ENCODE measurements around the gene FBXO10. TPM values are rescaled to one million over a fixed set of nuclear protein-coding genes. Genes with fewer than 3 reads are reported as not detected.

FBXO10 gene
- total RNA-seq, 2 experiments from 2014 or later, result 9.4 to 13.2 TPM

DNA sequence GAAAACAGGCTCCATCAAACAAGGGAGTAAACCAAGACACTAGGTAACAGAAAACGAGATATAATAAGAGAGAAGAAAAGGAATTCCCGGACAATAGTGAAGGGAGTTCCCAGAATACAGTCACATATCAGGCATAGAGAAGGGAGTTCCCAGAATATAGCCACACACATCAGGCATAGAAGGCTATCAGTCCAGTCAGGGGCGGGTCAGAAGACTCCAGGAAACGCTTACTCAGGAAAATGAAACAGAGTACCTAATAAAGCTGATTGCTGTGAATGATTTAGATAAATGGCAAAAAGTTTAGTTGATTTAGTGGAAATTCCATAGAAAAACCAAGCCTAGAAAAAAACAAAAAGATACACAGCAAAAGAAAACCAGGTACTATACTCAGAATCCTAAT is 11.3 kb upstream of the FBXO10 start:
- no peak for DNase-seq (ENCODE audit: low spot score)
- Histone ChIP-seq H4K20me1 (ENCODE audit: insufficient read depth, low read length) (peaks cover 26% of the 10 kb centered on the region), H3K4me1 (ENCODE audit: insufficient read depth, low read length, poor library complexity, severe bottlenecking) (peaks cover 30% of the 10 kb centered on the region), H3K36me3 (ENCODE audit: insufficient read depth, low read length) (peaks cover 86% of the 10 kb centered on the region), H3K9me3 (ENCODE audit: low read length) (no peaks in the 10 kb centered on the region), H3K27ac (ENCODE audit: low read depth, low read length, poor library complexity, severe bottlenecking) (no peak overlapping the region), H3K4me2 (ENCODE audit: low read length) (no peak overlapping the region), H3K9me2 (ENCODE audit: insufficient read depth, low read length) (no peaks in the 10 kb centered on the region), H3K79me2 (ENCODE audit: insufficient read depth, low read depth, low read length) (peaks cover 65% of the 10 kb centered on the region), H3K4me3 (ENCODE audit: low read depth, low read length, poor library complexity, severe bottlenecking) (no peak overlapping the region), H2AFZ (ENCODE audit: low read length) (no peak overlapping the region)
- ChIA-PET POLR2A (no interaction called here), CTCF (ENCODE audit: unreplicated experiment) (no interaction called here)
- intact Hi-C loops (cut with micrococcal nuclease; ENCODE audit: unreplicated experiment), result no loop called here
- BruUV-seq (replicated peaks), result no TSS peak
- TF ChIP-seq EZH2phosphoT487 (IDR thresholded peaks at IDR 0.05; ENCODE audit: borderline replicate concordance, low read depth, low read length), result no peak
- TF ChIP-seq, protein P1, sequence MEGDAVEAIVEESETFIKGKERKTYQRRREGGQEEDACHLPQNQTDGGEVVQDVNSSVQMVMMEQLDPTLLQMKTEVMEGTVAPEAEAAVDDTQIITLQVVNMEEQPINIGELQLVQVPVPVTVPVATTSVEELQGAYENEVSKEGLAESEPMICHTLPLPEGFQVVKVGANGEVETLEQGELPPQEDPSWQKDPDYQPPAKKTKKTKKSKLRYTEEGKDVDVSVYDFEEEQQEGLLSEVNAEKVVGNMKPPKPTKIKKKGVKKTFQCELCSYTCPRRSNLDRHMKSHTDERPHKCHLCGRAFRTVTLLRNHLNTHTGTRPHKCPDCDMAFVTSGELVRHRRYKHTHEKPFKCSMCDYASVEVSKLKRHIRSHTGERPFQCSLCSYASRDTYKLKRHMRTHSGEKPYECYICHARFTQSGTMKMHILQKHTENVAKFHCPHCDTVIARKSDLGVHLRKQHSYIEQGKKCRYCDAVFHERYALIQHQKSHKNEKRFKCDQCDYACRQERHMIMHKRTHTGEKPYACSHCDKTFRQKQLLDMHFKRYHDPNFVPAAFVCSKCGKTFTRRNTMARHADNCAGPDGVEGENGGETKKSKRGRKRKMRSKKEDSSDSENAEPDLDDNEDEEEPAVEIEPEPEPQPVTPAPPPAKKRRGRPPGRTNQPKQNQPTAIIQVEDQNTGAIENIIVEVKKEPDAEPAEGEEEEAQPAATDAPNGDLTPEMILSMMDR (conservative IDR thresholded peaks at IDR 0.05; ENCODE audit: low read length), result no peak

DNA sequence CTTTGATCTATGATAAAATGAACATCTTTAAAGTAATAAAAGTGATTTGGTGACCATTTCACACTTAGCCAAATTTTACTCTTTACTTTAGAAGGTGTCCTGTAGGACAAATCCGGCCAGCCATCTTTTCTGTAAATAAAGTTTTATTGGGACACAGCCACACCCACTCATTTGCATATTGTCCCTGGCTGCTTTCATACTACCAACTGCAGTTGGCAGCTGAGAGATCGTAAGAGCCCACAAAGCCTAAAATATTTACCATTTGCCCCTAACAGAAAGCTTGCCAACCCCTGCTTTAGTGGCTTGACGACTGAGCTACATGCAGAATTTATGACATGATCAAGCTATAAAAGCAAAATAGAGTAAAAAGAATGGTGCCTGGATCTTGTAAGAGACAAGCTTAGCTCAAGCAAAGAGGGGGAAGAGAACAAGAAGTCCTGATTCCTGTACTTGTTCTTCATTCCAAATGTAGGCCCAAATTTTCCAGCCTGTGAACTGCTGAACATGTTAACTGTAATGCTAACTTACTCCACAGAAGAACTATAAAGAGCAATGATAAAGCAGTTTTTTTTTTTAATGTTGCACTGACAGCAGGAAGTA is 7.4 kb upstream of the FBXO10 start:
- peaks cover 9% of the 10 kb centered on the region for H3K4me1 ChIP-seq (ENCODE audit: insufficient read depth, low read length, poor library complexity, severe bottlenecking)
- H3K9me2 ChIP-seq (ENCODE audit: insufficient read depth, low read length), result no peaks in the 10 kb centered on the region
- ChIA-PET POLR2A (interaction anchor here (0.9 to 1.4 kb wide), 2 partner anchors 9 to 10 kb away, joined by 3 to 7 read pairs; partner anchors contain the start of gene TOMM5), CTCF (ENCODE audit: unreplicated experiment) (interaction anchor here (1.3 kb wide), 1 partner anchor 8 kb away, joined by 3 read pairs; no protein-coding TSS in a partner anchor)
- H3K36me3 ChIP-seq (ENCODE audit: insufficient read depth, low read length), result peaks cover 94% of the 10 kb centered on the region
- H3K4me2 ChIP-seq (ENCODE audit: low read length), result no peak overlapping the region
- peaks cover 39% of the 10 kb centered on the region; the same call in 1 of the 2 replicates for H3K79me2 ChIP-seq (ENCODE audit: insufficient read depth, low read depth, low read length)
- intact Hi-C loops (cut with micrococcal nuclease; ENCODE audit: unreplicated experiment), result no loop called here
- no peak overlapping the region for H3K4me3 ChIP-seq (ENCODE audit: low read depth, low read length, poor library complexity, severe bottlenecking)
- no peak for DNase-seq (ENCODE audit: low spot score)
- no peak overlapping the region for H2AFZ ChIP-seq (ENCODE audit: low read length)
- no peaks in the 10 kb centered on the region for H3K9me3 ChIP-seq (ENCODE audit: low read length)
- H4K20me1 ChIP-seq (ENCODE audit: insufficient read depth, low read length), result peaks cover 8% of the 10 kb centered on the region; the same call in 1 of the 2 replicates
- BruUV-seq (replicated peaks), result no TSS peak
- H3K27ac ChIP-seq (ENCODE audit: low read depth, low read length, poor library complexity, severe bottlenecking), result no peak overlapping the region
- TF ChIP-seq, protein P1 (conservative IDR thresholded peaks at IDR 0.05; ENCODE audit: low read length), result no peak
- TF ChIP-seq EZH2phosphoT487 (IDR thresholded peaks at IDR 0.05; ENCODE audit: borderline replicate concordance, low read depth, low read length), result no peak

DNA sequence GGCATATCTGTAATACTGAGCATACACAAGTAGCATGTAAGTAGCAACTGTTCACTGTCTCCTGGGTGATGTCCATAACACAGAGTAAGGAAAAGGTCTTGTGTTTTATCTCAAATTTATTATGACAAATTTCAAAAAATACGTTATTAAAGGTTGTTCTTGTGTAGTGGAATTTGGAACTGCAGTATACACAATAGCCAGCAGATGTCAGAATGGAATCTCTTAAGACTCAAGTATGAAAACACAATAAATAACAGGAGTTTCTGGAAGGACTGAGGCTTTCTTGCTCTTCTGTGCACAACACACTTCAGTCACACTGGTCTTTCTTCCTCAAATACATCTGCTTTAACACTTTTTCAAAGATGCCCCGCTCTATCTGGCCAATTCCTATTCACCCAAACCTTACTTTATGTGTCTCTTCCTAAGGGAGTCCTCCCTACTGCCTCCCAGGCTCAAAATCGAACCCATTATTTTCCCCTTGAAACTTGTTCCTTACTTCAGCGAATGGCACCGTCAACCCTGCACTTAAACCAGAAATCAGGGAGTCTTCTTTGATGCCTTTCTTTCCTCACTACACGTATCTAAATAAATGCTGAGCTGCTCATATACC is 6.5 kb upstream of the FBXO10 start:
- TF ChIP-seq, protein P1 (conservative IDR thresholded peaks at IDR 0.05; ENCODE audit: low read length), result peak; percentile 88
- no peak for TF ChIP-seq EZH2phosphoT487 (IDR thresholded peaks at IDR 0.05; ENCODE audit: borderline replicate concordance, low read depth, low read length)
- Histone ChIP-seq H4K20me1 (ENCODE audit: insufficient read depth, low read length) (peaks cover 3% of the 10 kb centered on the region; the same call in 1 of the 2 replicates), H3K36me3 (ENCODE audit: insufficient read depth, low read length) (peaks cover 91% of the 10 kb centered on the region), H2AFZ (ENCODE audit: low read length) (no peak overlapping the region), H3K9me2 (ENCODE audit: insufficient read depth, low read length) (no peaks in the 10 kb centered on the region), H3K4me1 (ENCODE audit: insufficient read depth, low read length, poor library complexity, severe bottlenecking) (peaks cover 11% of the 10 kb centered on the region), H3K79me2 (ENCODE audit: insufficient read depth, low read depth, low read length) (peaks cover 30% of the 10 kb centered on the region; the same call in 1 of the 2 replicates), H3K4me2 (ENCODE audit: low read length) (no peak overlapping the region), H3K4me3 (ENCODE audit: low read depth, low read length, poor library complexity, severe bottlenecking) (no peak overlapping the region), H3K9me3 (ENCODE audit: low read length) (no peaks in the 10 kb centered on the region), H3K27ac (ENCODE audit: low read depth, low read length, poor library complexity, severe bottlenecking) (no peak overlapping the region)
- ChIA-PET CTCF (ENCODE audit: unreplicated experiment) (interaction anchor here (1.3 kb wide), 1 partner anchor 9 kb away, joined by 3 read pairs; no protein-coding TSS in a partner anchor), POLR2A (no interaction called here)
- no TSS peak for BruUV-seq (replicated peaks)
- intact Hi-C loops (cut with micrococcal nuclease; ENCODE audit: unreplicated experiment), result no loop called here
- DNase-seq (ENCODE audit: low spot score), result peak; percentile 69
